Measurements from ENCODE around the gene PCDHB4.

DNA sequence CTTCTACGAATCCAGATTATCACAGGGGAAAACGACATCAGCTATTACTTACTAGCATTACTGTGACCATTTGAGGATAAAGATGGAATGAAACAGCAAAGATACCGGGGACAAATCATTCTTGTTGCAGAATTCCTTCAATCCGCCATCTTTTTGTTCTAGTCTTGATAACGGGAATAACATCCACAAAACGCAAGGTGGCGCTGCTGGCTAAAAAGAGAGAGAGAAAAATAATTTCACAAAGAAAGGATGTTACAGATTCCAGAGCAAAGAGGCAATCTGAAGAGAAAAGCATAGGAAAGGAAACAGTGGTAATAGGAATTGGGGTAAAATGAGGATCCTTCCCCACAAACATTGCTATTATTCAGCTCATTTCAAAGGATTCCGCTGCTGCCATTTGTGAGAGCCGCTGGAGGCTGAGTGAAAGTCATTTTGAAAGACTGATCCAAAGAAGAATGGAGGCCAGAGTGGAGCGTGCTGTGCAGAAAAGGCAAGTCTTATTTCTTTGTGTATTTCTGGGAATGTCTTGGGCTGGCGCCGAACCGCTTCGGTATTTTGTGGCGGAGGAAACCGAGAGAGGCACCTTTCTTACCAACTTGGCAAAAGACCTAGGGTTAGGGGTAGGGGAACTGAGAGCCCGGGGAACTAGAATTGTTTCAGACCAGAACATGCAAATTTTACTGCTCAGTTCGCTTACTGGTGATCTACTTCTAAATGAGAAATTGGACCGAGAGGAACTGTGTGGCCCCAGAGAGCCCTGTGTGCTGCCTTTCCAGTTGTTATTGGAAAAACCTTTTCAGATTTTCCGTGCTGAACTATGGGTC is 51.0 kb downstream of the PCDHB4 start, which contains the start of gene PCDHB7:
- TF ChIP-seq, protein P1, sequence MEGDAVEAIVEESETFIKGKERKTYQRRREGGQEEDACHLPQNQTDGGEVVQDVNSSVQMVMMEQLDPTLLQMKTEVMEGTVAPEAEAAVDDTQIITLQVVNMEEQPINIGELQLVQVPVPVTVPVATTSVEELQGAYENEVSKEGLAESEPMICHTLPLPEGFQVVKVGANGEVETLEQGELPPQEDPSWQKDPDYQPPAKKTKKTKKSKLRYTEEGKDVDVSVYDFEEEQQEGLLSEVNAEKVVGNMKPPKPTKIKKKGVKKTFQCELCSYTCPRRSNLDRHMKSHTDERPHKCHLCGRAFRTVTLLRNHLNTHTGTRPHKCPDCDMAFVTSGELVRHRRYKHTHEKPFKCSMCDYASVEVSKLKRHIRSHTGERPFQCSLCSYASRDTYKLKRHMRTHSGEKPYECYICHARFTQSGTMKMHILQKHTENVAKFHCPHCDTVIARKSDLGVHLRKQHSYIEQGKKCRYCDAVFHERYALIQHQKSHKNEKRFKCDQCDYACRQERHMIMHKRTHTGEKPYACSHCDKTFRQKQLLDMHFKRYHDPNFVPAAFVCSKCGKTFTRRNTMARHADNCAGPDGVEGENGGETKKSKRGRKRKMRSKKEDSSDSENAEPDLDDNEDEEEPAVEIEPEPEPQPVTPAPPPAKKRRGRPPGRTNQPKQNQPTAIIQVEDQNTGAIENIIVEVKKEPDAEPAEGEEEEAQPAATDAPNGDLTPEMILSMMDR (conservative IDR thresholded peaks at IDR 0.05 in 1 of 2, IDR thresholded peaks at IDR 0.05 in 1 of 2; ENCODE audit: extremely low read depth in 1 of 2, insufficient read depth in 1 of 2, low read depth in 1 of 2, low read length in 2 of 2), result peak; percentile 35 to 40
- TF ChIP-seq EZH2 (IDR thresholded peaks at IDR 0.05; ENCODE audit: borderline replicate concordance, low read length), result no peak
